ENCODE measurements around the gene GPX2.

- TF ChIP-seq, protein P1, sequence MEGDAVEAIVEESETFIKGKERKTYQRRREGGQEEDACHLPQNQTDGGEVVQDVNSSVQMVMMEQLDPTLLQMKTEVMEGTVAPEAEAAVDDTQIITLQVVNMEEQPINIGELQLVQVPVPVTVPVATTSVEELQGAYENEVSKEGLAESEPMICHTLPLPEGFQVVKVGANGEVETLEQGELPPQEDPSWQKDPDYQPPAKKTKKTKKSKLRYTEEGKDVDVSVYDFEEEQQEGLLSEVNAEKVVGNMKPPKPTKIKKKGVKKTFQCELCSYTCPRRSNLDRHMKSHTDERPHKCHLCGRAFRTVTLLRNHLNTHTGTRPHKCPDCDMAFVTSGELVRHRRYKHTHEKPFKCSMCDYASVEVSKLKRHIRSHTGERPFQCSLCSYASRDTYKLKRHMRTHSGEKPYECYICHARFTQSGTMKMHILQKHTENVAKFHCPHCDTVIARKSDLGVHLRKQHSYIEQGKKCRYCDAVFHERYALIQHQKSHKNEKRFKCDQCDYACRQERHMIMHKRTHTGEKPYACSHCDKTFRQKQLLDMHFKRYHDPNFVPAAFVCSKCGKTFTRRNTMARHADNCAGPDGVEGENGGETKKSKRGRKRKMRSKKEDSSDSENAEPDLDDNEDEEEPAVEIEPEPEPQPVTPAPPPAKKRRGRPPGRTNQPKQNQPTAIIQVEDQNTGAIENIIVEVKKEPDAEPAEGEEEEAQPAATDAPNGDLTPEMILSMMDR (IDR thresholded peaks at IDR 0.05), result no peak
- TF ChIP-seq EZH2phosphoT487 (IDR thresholded peaks at IDR 0.05), result no peak
Measured at GRCh38 chr14:64938972-64939816, 3.4 kb downstream of the GPX2 start.
